ENCODE measurements around the gene RIOK3.

DNA sequence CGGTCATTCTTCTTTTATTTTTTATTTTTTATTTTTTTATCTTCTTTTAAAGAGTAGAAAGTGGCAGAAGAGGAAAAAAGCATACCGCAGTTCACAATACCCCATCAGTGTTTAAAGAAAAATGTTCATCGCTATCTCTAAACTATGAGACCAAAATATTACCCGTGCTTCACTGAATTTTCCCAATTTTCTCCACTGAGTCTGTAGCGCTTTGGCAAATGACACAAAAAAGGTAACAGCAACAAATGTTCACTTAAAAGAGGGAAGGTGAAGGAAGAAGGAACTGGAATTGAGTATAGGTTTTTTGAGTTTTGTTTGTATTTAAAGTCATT lies 15.1 kb upstream of the RIOK3 start:
- TF ChIP-seq, protein P1, sequence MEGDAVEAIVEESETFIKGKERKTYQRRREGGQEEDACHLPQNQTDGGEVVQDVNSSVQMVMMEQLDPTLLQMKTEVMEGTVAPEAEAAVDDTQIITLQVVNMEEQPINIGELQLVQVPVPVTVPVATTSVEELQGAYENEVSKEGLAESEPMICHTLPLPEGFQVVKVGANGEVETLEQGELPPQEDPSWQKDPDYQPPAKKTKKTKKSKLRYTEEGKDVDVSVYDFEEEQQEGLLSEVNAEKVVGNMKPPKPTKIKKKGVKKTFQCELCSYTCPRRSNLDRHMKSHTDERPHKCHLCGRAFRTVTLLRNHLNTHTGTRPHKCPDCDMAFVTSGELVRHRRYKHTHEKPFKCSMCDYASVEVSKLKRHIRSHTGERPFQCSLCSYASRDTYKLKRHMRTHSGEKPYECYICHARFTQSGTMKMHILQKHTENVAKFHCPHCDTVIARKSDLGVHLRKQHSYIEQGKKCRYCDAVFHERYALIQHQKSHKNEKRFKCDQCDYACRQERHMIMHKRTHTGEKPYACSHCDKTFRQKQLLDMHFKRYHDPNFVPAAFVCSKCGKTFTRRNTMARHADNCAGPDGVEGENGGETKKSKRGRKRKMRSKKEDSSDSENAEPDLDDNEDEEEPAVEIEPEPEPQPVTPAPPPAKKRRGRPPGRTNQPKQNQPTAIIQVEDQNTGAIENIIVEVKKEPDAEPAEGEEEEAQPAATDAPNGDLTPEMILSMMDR (conservative IDR thresholded peaks at IDR 0.05; ENCODE audit: low read depth, low read length), result no peak
- no peak for TF ChIP-seq EZH2phosphoT487 (IDR thresholded peaks at IDR 0.05; ENCODE audit: borderline replicate concordance, low read length)
